ENCODE data around the gene IL10RB. TPM values are rescaled to one million over a fixed set of nuclear protein-coding genes. Genes with fewer than 3 reads are reported as not detected.

IL10RB gene
- total and polyA plus RNA-seq, 10 of the 15 experiments (the other 5 are each of a cell fraction or from before 2014, with no cell fraction given) = 15.0 to 55.1 (median 34.9) TPM

- no peak overlapping the region; the same call in 1 of the 2 replicates for H3K4me3 ChIP-seq
- peak overlapping the region; percentile 82 for H3K4me2 ChIP-seq (ENCODE audit: control insufficient read depth, insufficient read depth)
- SMC1A ChIA-PET (ENCODE audit: uncharacterized antibody, unreplicated experiment) = interaction anchor here (0.6 to 8.0 kb wide), 10 partner anchors 9 to 168 kb away, joined by 3 to 92 read pairs (median 3); partner anchors contain the start of genes IFNAR1, IFNAR2 and IL10RB
- peaks cover 81% of the 10 kb centered on the region for H3K79me2 ChIP-seq (ENCODE audit: control insufficient read depth, insufficient read depth, low read length)
- BruUV-seq (replicated peaks) = no TSS peak
- peak overlapping the region; percentile 86 for H3K27ac ChIP-seq (ENCODE audit: control insufficient read depth, insufficient read depth)
- in situ Hi-C loops (cut with MboI) (no loop called here), intact Hi-C loops (cut with micrococcal nuclease; ENCODE audit: unreplicated experiment) (loop anchor here (10.0 kb wide), 1 partner anchor 308 kb away; the partner anchor contains the start of genes GART and SON)
- FAIRE-seq = no peak
- no peaks in the 10 kb centered on the region for H3K27me3 ChIP-seq (replicated peaks in 1 of 2; ENCODE audit: control insufficient read depth in 2 of 2, insufficient read depth in 2 of 2, low read length in 1 of 2)
- no peak overlapping the region for H2AFZ ChIP-seq (ENCODE audit: control insufficient read depth, low read depth, low read length)
- WGBS (ENCODE audit: insufficient coverage, insufficient replicate concordance, low lambda C conversion rate, missing lambda C conversion rate) = 96% methylated on average over 2 of the region's 2 CpGs
- RAD21 ChIA-PET (ENCODE audit: unreplicated experiment) = interaction anchor here (0.9 to 5.2 kb wide), 3 partner anchors 9 to 33 kb away, joined by 5 to 51 read pairs (median 50); partner anchors contain the start of gene IL10RB
- H4K20me1 ChIP-seq (ENCODE audit: control insufficient read depth, insufficient read depth) = no peaks in the 10 kb centered on the region
- no peaks in the 10 kb centered on the region for H3K9me3 ChIP-seq (replicated peaks; ENCODE audit: control insufficient read depth, insufficient read depth, low read length)
- POLR2A ChIA-PET = interaction anchor here (0.6 to 5.1 kb wide), 6 partner anchors 9 to 139 kb away, joined by 3 to 40 read pairs (median 4); partner anchors contain the start of gene IL10RB
- CTCF ChIA-PET = interaction anchor here (0.6 to 2.0 kb wide), 5 partner anchors 40 to 144 kb away, joined by 3 to 7 read pairs (median 4); no protein-coding TSS in a partner anchor
- H3K4me1 ChIP-seq (ENCODE audit: control insufficient read depth, insufficient read depth, low read length) = peaks cover 52% of the 10 kb centered on the region
- H3K9ac ChIP-seq (ENCODE audit: control insufficient read depth, insufficient read depth, low read length) = peak overlapping the region; percentile 57; the same call in 1 of the 2 replicates
- peaks cover 0 to 3% of the 10 kb centered on the region in 2 experiments; a peak in 1 of 4 replicates for H3K36me3 ChIP-seq (ENCODE audit: control insufficient read depth in 2 of 2, insufficient read depth in 2 of 2, low read length in 1 of 2)
- no peak for DNase-seq (ENCODE audit: low read depth, low spot score)
- no peak for ATAC-seq
- no peak for TF ChIP-seq SMAD1 (IDR thresholded peaks at IDR 0.05; ENCODE audit: low read depth, partially characterized antibody)
- no peak for TF ChIP-seq E2F8 (IDR thresholded peaks at IDR 0.05; ENCODE audit: low read depth, partially characterized antibody)
- no peak for TF ChIP-seq ZBED1 (IDR thresholded peaks at IDR 0.05; ENCODE audit: borderline replicate concordance)
- TF ChIP-seq, protein P1, sequence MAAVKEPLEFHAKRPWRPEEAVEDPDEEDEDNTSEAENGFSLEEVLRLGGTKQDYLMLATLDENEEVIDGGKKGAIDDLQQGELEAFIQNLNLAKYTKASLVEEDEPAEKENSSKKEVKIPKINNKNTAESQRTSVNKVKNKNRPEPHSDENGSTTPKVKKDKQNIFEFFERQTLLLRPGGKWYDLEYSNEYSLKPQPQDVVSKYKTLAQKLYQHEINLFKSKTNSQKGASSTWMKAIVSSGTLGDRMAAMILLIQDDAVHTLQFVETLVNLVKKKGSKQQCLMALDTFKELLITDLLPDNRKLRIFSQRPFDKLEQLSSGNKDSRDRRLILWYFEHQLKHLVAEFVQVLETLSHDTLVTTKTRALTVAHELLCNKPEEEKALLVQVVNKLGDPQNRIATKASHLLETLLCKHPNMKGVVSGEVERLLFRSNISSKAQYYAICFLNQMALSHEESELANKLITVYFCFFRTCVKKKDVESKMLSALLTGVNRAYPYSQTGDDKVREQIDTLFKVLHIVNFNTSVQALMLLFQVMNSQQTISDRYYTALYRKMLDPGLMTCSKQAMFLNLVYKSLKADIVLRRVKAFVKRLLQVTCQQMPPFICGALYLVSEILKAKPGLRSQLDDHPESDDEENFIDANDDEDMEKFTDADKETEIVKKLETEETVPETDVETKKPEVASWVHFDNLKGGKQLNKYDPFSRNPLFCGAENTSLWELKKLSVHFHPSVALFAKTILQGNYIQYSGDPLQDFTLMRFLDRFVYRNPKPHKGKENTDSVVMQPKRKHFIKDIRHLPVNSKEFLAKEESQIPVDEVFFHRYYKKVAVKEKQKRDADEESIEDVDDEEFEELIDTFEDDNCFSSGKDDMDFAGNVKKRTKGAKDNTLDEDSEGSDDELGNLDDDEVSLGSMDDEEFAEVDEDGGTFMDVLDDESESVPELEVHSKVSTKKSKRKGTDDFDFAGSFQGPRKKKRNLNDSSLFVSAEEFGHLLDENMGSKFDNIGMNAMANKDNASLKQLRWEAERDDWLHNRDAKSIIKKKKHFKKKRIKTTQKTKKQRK (IDR thresholded peaks at IDR 0.05; ENCODE audit: low read depth, low read length) = no peak
- TF ChIP-seq, protein P2, sequence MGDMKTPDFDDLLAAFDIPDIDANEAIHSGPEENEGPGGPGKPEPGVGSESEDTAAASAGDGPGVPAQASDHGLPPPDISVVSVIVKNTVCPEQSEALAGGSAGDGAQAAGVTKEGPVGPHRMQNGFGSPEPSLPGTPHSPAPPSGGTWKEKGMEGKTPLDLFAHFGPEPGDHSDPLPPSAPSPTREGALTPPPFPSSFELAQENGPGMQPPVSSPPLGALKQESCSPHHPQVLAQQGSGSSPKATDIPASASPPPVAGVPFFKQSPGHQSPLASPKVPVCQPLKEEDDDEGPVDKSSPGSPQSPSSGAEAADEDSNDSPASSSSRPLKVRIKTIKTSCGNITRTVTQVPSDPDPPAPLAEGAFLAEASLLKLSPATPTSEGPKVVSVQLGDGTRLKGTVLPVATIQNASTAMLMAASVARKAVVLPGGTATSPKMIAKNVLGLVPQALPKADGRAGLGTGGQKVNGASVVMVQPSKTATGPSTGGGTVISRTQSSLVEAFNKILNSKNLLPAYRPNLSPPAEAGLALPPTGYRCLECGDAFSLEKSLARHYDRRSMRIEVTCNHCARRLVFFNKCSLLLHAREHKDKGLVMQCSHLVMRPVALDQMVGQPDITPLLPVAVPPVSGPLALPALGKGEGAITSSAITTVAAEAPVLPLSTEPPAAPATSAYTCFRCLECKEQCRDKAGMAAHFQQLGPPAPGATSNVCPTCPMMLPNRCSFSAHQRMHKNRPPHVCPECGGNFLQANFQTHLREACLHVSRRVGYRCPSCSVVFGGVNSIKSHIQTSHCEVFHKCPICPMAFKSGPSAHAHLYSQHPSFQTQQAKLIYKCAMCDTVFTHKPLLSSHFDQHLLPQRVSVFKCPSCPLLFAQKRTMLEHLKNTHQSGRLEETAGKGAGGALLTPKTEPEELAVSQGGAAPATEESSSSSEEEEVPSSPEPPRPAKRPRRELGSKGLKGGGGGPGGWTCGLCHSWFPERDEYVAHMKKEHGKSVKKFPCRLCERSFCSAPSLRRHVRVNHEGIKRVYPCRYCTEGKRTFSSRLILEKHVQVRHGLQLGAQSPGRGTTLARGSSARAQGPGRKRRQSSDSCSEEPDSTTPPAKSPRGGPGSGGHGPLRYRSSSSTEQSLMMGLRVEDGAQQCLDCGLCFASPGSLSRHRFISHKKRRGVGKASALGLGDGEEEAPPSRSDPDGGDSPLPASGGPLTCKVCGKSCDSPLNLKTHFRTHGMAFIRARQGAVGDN (IDR thresholded peaks at IDR 0.05) = no peak
- TF ChIP-seq ZNF622 (IDR thresholded peaks at IDR 0.05) = no peak
- no peak for TF ChIP-seq CREB1 (IDR thresholded peaks at IDR 0.05; ENCODE audit: low read depth)
- no peak for TF ChIP-seq BCL11A (IDR thresholded peaks at IDR 0.05; ENCODE audit: low read depth, low read length)
- no peak for TF ChIP-seq ZSCAN29 (IDR thresholded peaks at IDR 0.05)
- TF ChIP-seq E4F1 (IDR thresholded peaks at IDR 0.05; ENCODE audit: borderline replicate concordance, partially characterized antibody) = no peak
Measured at GRCh38 chr21:33236766-33237165, 29.4 kb upstream of the IL10RB start.
